Transverse colon (tissue), 4 donors: ENCODE results near the gene HSPG2. TPM values are rescaled to one million over a fixed set of nuclear protein-coding genes. Genes with fewer than 3 reads are reported as not detected.

ENCODE experiments used
- DNase-seq: peaks from one replicate; pipeline ENCODE4 v3.0.0-alpha.2; 2019
- H3K27ac ChIP-seq, 4 donors: fragments of 200-600 bp; sonication (generic); 2 replicates each; pipeline ENCODE4 v1.5.1; 2016 to 2018; ENCODE audit warnings: inconsistent platforms in 4 of 4
- H3K27me3 ChIP-seq: fragments of 200-600 bp; sonication (generic); 2 replicates; pipeline ENCODE4 v1.5.1; 2017; ENCODE audit warnings: inconsistent platforms
- H3K36me3 ChIP-seq, 4 donors: fragments of 200-600 bp; sonication (generic); 2 replicates each; pipeline ENCODE4 v1.5.1; 2017 to 2019; ENCODE audit warnings: inconsistent platforms in 4 of 4
- H3K4me1 ChIP-seq, 4 donors: fragments of 200-600 bp; sonication (generic); 2 replicates each; pipeline ENCODE4 v1.5.1; 2017 to 2020; ENCODE audit warnings: inconsistent platforms in 4 of 4
- H3K4me3 ChIP-seq, 4 donors: fragments of 200-600 bp; sonication (generic); 1 replicate in 1 of 4; 2 replicates in 3 of 4; pipeline versions ENCODE4 v1.5.1 to v1.6.1; 2017 to 2019; ENCODE audit warnings: inconsistent platforms in 4 of 4
- H3K9me3 ChIP-seq, 2 donors: fragments of 200-600 bp; sonication (generic); 2 replicates each; pipeline ENCODE4 v1.5.1; 2017 to 2019; ENCODE audit warnings: inconsistent platforms in 2 of 2
- EP300 ChIP-seq: sonication (generic); formaldehyde crosslinking; IDR thresholded peaks from one replicate; pipeline ENCODE4 v1.6.1; 2017; ENCODE audit warnings: antibody characterized with exemption, low read depth
- POLR2A ChIP-seq: fragments of 450-650 bp; IDR thresholded peaks from one replicate; pipeline ENCODE4 v1.6.1; 2016; ENCODE audit warnings: antibody characterized with exemption, mild to moderate bottlenecking, moderate library complexity
- POLR2AphosphoS5 ChIP-seq, 3 donors: sonication (generic); formaldehyde crosslinking; IDR thresholded peaks; one replicate each; pipeline ENCODE4 v1.6.1; 2016; ENCODE audit warnings: antibody characterized with exemption in 3 of 3
- WGBS, 2 donors: methylation state at CpG; one replicate each; pipeline ENCODE4 v1.1.5; 2018; ENCODE audit warnings: low coverage in 1 of 2; 5-methylcytosine and 5-hydroxymethylcytosine counted together
- in situ Hi-C, 4 donors: fragments of 200-750 bp; cut with MboI; loops; one replicate each; pipeline versions ENCODE4 v1.15.0 to v1.15.1; 2017; ENCODE audit warnings: low sequenced_read_pairs in 3 of 4, low pct_ligation_motif_present in 1 of 4, low pct_unique_long_range_greater_than_20kb in 1 of 4
- intact Hi-C: fragments of 100-400 bp; cut with DNase I; formaldehyde crosslinking; loops from one replicate; pipeline ENCODE4 v1.15.1; 2023; ENCODE audit warnings: low total_unique reads
- total RNA-seq, 4 donors: library from RNA; depleted of rRNA; stranded (reverse); fragments of >200 nt; gene quantifications; one replicate each; pipeline ENCODE4 v1.1.0, GENCODE V29; 2016
- TF ChIP-seq, protein P1 (sequence below), 5 experiments: fragments of 200-600 bp in 3 of 5; fragments of 450-650 bp in 2 of 5; sonication (generic) in 3 of 5; IDR thresholded peaks; 1 replicate in 2 of 5; 2 replicates in 3 of 5; pipeline ENCODE4 v1.5.1; 2016 to 2017; ENCODE audit warnings: antibody characterized with exemption in 5 of 5, inconsistent platforms in 3 of 5, mild to moderate bottlenecking in 2 of 5, moderate library complexity in 1 of 5

The HSPG2 gene
- total RNA-seq, 4 donors from 2014 or later: 107 to 343 (median 228) TPM

DNA sequence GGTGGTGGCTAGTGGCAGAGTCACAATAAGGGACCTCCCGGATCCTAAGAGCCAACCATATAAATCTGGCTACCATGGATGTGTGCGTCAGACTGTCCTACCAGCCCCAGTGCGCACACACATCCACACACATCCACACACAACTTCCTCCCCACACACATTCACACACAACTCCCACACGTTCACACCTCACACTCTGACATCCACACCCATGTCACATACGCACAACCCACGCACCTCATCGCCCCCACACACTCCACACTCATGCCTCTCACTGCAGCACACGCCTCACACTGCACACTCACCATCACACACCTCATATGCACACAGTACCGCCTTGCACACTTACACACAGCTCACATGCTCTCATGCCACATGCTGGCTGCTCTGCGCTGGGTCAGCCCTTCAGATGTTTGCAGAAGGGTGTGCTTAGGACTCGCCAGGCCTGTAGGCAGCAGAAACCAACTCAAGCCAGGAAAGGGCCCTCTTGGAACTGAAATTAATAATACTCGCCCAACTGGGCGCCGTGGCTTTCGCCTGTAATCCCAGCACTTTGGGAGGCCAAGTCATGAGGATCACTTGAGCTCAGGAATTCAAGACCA lies 122.0 kb downstream of the HSPG2 start:
- TF ChIP-seq, protein P1, sequence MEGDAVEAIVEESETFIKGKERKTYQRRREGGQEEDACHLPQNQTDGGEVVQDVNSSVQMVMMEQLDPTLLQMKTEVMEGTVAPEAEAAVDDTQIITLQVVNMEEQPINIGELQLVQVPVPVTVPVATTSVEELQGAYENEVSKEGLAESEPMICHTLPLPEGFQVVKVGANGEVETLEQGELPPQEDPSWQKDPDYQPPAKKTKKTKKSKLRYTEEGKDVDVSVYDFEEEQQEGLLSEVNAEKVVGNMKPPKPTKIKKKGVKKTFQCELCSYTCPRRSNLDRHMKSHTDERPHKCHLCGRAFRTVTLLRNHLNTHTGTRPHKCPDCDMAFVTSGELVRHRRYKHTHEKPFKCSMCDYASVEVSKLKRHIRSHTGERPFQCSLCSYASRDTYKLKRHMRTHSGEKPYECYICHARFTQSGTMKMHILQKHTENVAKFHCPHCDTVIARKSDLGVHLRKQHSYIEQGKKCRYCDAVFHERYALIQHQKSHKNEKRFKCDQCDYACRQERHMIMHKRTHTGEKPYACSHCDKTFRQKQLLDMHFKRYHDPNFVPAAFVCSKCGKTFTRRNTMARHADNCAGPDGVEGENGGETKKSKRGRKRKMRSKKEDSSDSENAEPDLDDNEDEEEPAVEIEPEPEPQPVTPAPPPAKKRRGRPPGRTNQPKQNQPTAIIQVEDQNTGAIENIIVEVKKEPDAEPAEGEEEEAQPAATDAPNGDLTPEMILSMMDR (IDR thresholded peaks at IDR 0.05): no peak
- no peak for TF ChIP-seq POLR2A
- Histone ChIP-seq H3K9me3 (no peaks in the 10 kb centered on the region), H3K4me3 (no peak overlapping the region), H3K27me3 (peaks cover 20% of the 10 kb centered on the region), H3K36me3 (no peaks in the 10 kb centered on the region), H3K27ac (no peak overlapping the region), H3K4me1 (peaks cover 3 to 7% (median 5%) of the 10 kb centered on the region in 4 donors)
- in situ Hi-C loops: no loop called here
- intact Hi-C loops: no loop called here
- no peak for DNase-seq
- 90% methylated on average over 4 to 15 of the region's 15 CpGs for WGBS, 2 donors

DNA sequence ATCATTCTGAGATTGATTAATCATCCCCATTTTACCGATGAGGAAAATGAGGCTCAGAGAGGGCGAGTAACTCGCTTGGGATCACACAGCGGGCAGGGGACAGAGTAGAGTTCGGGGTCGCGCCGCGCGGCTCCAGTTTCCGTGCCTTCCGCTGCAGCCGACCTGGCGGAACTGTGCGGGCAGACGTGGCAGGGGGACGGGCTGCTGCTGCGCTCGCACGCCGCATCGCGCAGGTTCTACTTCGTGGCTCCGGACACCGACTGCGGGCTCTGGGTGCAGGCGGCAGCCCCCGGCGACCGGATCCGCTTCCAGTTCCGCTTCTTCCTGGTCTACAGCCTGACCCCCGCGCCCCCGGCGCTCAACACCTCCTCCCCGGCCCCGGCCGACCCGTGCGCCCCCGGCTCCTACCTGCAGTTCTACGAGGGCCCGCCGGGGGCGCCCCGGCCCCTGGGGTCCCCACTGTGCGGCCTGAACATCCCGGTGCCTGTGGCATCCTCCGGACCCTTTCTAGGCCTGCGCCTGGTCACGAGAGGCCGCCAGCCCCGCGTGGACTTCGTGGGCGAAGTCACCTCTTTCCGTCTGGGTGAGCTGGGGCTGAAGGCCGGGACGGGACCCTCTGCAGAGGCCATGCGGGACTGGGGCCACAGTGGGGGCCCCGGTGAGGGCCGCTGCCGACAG lies 122.7 kb downstream of the HSPG2 start:
- peak overlapping the region in 3 of 4 donors; percentile 7 to 45 (median 30) for H3K4me3 ChIP-seq
- no peak overlapping the region for H3K27ac ChIP-seq
- DNase-seq: peak; percentile 31
- no peaks in the 10 kb centered on the region for H3K36me3 ChIP-seq
- WGBS, 2 donors: 19% methylated on average over 61 of the region's 65 CpGs; no CpG with 5 or more reads in 1 of the 2 donors
- TF ChIP-seq POLR2AphosphoS5 (IDR thresholded peaks at IDR 0.05): no peak
- TF ChIP-seq EP300: no peak
- TF ChIP-seq POLR2A: no peak
- TF ChIP-seq, protein P1 (IDR thresholded peaks at IDR 0.05): peak; percentile 34 to 63 (median 51)
- in situ Hi-C loops (no loop called here), intact Hi-C loops (no loop called here)
- H3K4me1 ChIP-seq: peaks cover 3 to 7% (median 5%) of the 10 kb centered on the region in 4 donors
- peaks cover 20% of the 10 kb centered on the region for H3K27me3 ChIP-seq
- no peaks in the 10 kb centered on the region for H3K9me3 ChIP-seq

DNA sequence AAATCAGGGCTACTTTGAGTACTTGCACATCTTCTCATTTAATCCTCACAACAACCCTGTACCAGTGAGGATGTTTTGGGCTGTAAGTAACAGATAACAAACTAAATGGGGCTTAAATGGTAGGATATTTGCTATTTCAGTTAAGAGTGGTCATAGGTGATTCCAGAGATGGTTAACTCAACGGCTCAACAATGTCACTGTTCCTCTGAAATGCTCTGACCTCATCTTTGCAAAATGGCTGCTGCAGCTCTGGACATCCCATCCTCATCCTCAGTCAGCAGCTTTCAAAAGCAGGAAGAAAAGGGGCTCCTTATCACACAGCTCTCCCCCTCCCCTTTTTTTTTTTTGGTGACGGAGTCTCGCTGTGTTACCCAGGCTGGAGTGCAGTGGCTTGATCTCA lies 123.6 kb downstream of the HSPG2 start:
- H3K36me3 ChIP-seq: no peaks in the 10 kb centered on the region
- in situ Hi-C loops: no loop called here

DNA sequence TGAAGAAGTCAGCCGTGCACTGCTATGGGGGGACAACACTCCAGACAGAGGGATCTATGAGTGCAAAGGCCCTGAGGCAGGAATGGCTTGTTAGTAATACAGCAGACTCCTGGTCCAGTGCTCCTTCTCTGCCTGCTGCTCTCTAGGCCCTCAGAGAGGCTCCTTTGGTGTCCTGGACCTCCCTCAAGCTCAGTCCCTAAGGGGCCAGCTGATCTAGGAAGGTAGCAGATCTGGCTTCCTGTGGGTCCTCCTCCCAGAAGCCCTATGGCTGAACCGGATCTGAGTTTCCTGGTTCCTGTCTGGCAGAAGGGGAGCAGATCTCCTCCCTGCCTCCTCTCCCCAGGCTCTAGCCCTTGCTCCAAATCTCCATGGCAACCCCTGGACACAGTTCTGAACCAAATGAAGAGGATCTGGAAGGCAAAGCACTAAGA lies 125.2 kb downstream of the HSPG2 start, which contains the start of gene LDLRAD2:
Gene LDLRAD2, plus strand, starts transcription at position 391 of the 431 bp plus-strand sequence. CDS start 187 bp downstream, outside the sequence.
- H3K36me3 ChIP-seq: no peaks in the 10 kb centered on the region
- H3K9me3 ChIP-seq: no peaks in the 10 kb centered on the region
- H3K27me3 ChIP-seq: peaks cover 20% of the 10 kb centered on the region
- TF ChIP-seq POLR2A: no peak
- no peak for TF ChIP-seq POLR2AphosphoS5 (IDR thresholded peaks at IDR 0.05)
- TF ChIP-seq, protein P1 (IDR thresholded peaks at IDR 0.05): no peak
- no peak for TF ChIP-seq EP300
- no peak for DNase-seq
- H3K4me1 ChIP-seq: peaks cover 0 to 7% (median 5%) of the 10 kb centered on the region in 4 donors
- in situ Hi-C loops (no loop called here), intact Hi-C loops (no loop called here)
- H3K4me3 ChIP-seq: no peak within 1 kb of the TSS
- WGBS, 2 donors: 55 to 100% methylated on average over 1 to 2 of the region's 2 CpGs
- no peak within 1 kb of the TSS for H3K27ac ChIP-seq

More for the DNA sequence above, 123.6 kb downstream of the HSPG2 start:
- TF ChIP-seq POLR2AphosphoS5 (IDR thresholded peaks at IDR 0.05) (no peak), EP300 (no peak), POLR2A (no peak)
- TF ChIP-seq, protein P1 (IDR thresholded peaks at IDR 0.05): no peak
- DNase-seq: no peak
- Histone ChIP-seq H3K27ac (no peak overlapping the region), H3K4me1 (peaks cover 3 to 7% (median 5%) of the 10 kb centered on the region in 4 donors), H3K4me3 (no peak overlapping the region), H3K9me3 (no peaks in the 10 kb centered on the region), H3K27me3 (peaks cover 20% of the 10 kb centered on the region)
- intact Hi-C loops: no loop called here
- WGBS, 2 donors: 94 to 100% methylated on average over 2 to 3 of the region's 3 CpGs
